GM12878 (cell line): ENCODE measurements around the gene MSL2. TPM values are rescaled to one million over a fixed set of nuclear protein-coding genes. Genes with fewer than 3 reads are reported as not detected.
"Not testable (repeated sequence)": the region's sequence is repeated elsewhere in the genome, so short reads cannot be mapped to it uniquely, and the experiment has no call there.

ENCODE experiments used
- ATAC-seq: fragments of 200-7000 bp; cut with Tn5 transposase; 3 replicates; pipeline ENCODE4 v1.9.1; 2020; ENCODE audit warnings: mild to moderate bottlenecking, moderate library complexity
- BruUV-seq: library from RNA; stranded (reverse); fragments of 400-500 nt; replicated peaks from 2 replicates; lab custom pipeline; 2021; lab: Mats Ljungman, UMichigan
- CTCF ChIA-PET: fragments of 300-600 bp; sonication (Branson Sonifier 250); formaldehyde crosslinking; extraction: SDS; loops from one replicate; lab custom pipeline; 2021; ENCODE audit warnings: inconsistent platforms; lab: Yijun Ruan, JAX
- POLR2A ChIA-PET: fragments of 350-600 bp; formaldehyde crosslinking; extraction: SDS; loops from one replicate; lab custom pipeline; 2021; ENCODE audit warnings: inconsistent platforms; lab: Charles Lee
- RAD21 ChIA-PET: fragments of 300-600 bp; sonication (Branson Sonifier 250); formaldehyde crosslinking; loops from one replicate; lab custom pipeline; 2023; ENCODE audit warnings: antibody characterized with exemption; ENCODE audit not compliant: unreplicated experiment; lab: Charles Lee
- SMC1A ChIA-PET: fragments of 300-600 bp; sonication (Branson Sonifier 250); formaldehyde crosslinking; loops from one replicate; lab custom pipeline; 2023; ENCODE audit not compliant: unreplicated experiment, uncharacterized antibody; lab: Charles Lee
- DNase-seq: peaks from one replicate; pipeline ENCODE4 v3.0.0-alpha.2; 2011; ENCODE audit warnings: low read depth, low spot score
- FAIRE-seq: peaks from 3 replicates; lab custom pipeline; 2011; peaks lifted over from hg19 to GRCh38; lab: Jason Lieb, UNC
- H2AFZ ChIP-seq: 2 replicates; pipeline ENCODE4 v1.6.0; 2011; ENCODE audit warnings: low read depth, low read length, control low read depth; ENCODE audit not compliant: control insufficient read depth
- H3K27ac ChIP-seq: 2 replicates; pipeline ENCODE4 v1.5.1; 2011; ENCODE audit warnings: control low read depth; ENCODE audit not compliant: control insufficient read depth, insufficient read depth
- H3K27me3 ChIP-seq, 2 experiments: replicated peaks in 1 of 2; 2 replicates each; pipeline versions ENCODE4 v1.6.0 to v1.6.1; 2011; ENCODE audit warnings: low read length in 1 of 2; ENCODE audit not compliant: control insufficient read depth in 2 of 2, insufficient read depth in 2 of 2
- H3K36me3 ChIP-seq, 2 experiments: 2 replicates each; pipeline ENCODE4 v1.5.1; 2011; ENCODE audit warnings: low read length in 1 of 2; ENCODE audit not compliant: control insufficient read depth in 2 of 2, insufficient read depth in 2 of 2
- H3K4me1 ChIP-seq: 2 replicates; pipeline ENCODE4 v1.6.1; 2011; ENCODE audit warnings: mild to moderate bottlenecking, low read length, moderate library complexity, mixed read lengths; ENCODE audit not compliant: control insufficient read depth, insufficient read depth
- H3K4me2 ChIP-seq: 2 replicates; pipeline ENCODE4 v1.6.0; 2011; ENCODE audit warnings: control low read depth; ENCODE audit not compliant: control insufficient read depth, insufficient read depth
- H3K4me3 ChIP-seq: fragments of 200-600 bp; sonication (generic); 2 replicates; pipeline ENCODE4 v1.5.1; 2016
- H3K79me2 ChIP-seq: 2 replicates; pipeline ENCODE4 v1.6.0; 2011; ENCODE audit warnings: low read length; ENCODE audit not compliant: control insufficient read depth, insufficient read depth
- H3K9ac ChIP-seq: 2 replicates; pipeline ENCODE4 v1.8.0; 2011; ENCODE audit warnings: low read length, control low read depth, mixed read lengths; ENCODE audit not compliant: control insufficient read depth, insufficient read depth
- H3K9me3 ChIP-seq: replicated peaks from 3 replicates; pipeline ENCODE4 v1.5.1; 2011; ENCODE audit warnings: mild to moderate bottlenecking, low read length; ENCODE audit not compliant: control insufficient read depth, insufficient read depth
- H4K20me1 ChIP-seq: 2 replicates; pipeline ENCODE4 v1.6.0; 2011; ENCODE audit not compliant: control insufficient read depth, insufficient read depth
- IKZF2 ChIP-seq, 2 experiments: fragments of 450-650 bp; IDR thresholded peaks; 2 replicates each; pipeline ENCODE4 v1.6.1; 2017; ENCODE audit warnings: mild to moderate bottlenecking in 2 of 2, moderate library complexity in 2 of 2
- MTA2 ChIP-seq: fragments of 450-650 bp; IDR thresholded peaks from 2 replicates; pipeline ENCODE4 v1.6.1; 2016; ENCODE audit warnings: low read depth, mild to moderate bottlenecking, moderate library complexity
- POU2F2 ChIP-seq: IDR thresholded peaks from 3 replicates; pipeline ENCODE4 v1.6.1; 2011; ENCODE audit warnings: low read depth, mild to moderate bottlenecking, low read length, borderline replicate concordance
- RUNX3 ChIP-seq: IDR thresholded peaks from 2 replicates; pipeline ENCODE4 v1.6.1; 2012; ENCODE audit warnings: low read length, inconsistent platforms
- SMAD1 ChIP-seq: fragments of 450-650 bp; IDR thresholded peaks from 2 replicates; pipeline ENCODE4 v1.6.1; 2018; ENCODE audit warnings: mild to moderate bottlenecking, low read depth; ENCODE audit not compliant: partially characterized antibody
- ZNF24 ChIP-seq: fragments of 450-650 bp; IDR thresholded peaks from 2 replicates; pipeline ENCODE4 v1.6.1; 2017; ENCODE audit warnings: antibody characterized with exemption, mild to moderate bottlenecking
- WGBS: methylation state at CpG from one replicate; pipeline ENCODE4 v1.1.6; 2016; ENCODE audit warnings: low lambda C conversion rate; ENCODE audit not compliant: insufficient replicate concordance, insufficient coverage; ENCODE audit errors: missing lambda C conversion rate; 5-methylcytosine and 5-hydroxymethylcytosine counted together
- in situ Hi-C: fragments of 300-500 bp; cut with MboI; formaldehyde crosslinking; loops from 9 replicates; pipeline ENCODE4 v1.14.3; 2018; ENCODE audit warnings: mixed read lengths
- intact Hi-C: fragments of 100-400 bp; cut with micrococcal nuclease; formaldehyde crosslinking; loops from one replicate; pipeline ENCODE4 v1.14.2; 2022; ENCODE audit not compliant: unreplicated experiment
- polyA plus RNA-seq, 11 experiments: library from polyadenylated mRNA; depleted of rRNA in 4 of 11; unstranded in 6 of 11; stranded (reverse) in 5 of 11; fragments of >200 nt; fragmentation: Nextera tagmentation in 4 of 11; fragmentation: Illumina TruSeq in 1 of 11; extraction: Ambion mirVana in 4 of 11; extraction: Trizol in 1 of 11; gene quantifications; 1 replicate in 1 of 11; 2 replicates in 10 of 11; pipeline versions ENCODE4 v1.2.1 to v1.2.3, GENCODE V29; 2011 to 2016; ENCODE audit warnings: inconsistent platforms in 2 of 11, missing spikeins in 2 of 11, low read depth in 1 of 11
- total RNA-seq, 4 experiments: library from RNA; depleted of rRNA in 3 of 4; stranded (reverse); fragments of >200 nt in 3 of 4; fragmentation: Illumina TruSeq in 1 of 4; extraction: Trizol in 1 of 4; gene quantifications; 2 replicates each; pipeline versions ENCODE4 v1.2.1 to v1.2.3, GENCODE V29; 2013 to 2021

The MSL2 gene
- total and polyA plus RNA-seq, 10 of the 15 experiments (the other 5 are each of a cell fraction or from before 2014, with no cell fraction given), result 3.5 to 31.7 (median 10.5) TPM

GRCh38 chr3:136120373-136121348 is 75.5 kb downstream of the MSL2 start:
- H3K9ac ChIP-seq, result no peak overlapping the region
- no peak overlapping the region for H3K4me3 ChIP-seq
- ATAC-seq (peak; percentile 56), DNase-seq (no peak), FAIRE-seq (no peak)
- no TSS peak for BruUV-seq
- no peaks in the 10 kb centered on the region for H3K9me3 ChIP-seq
- H3K27ac ChIP-seq, result no peak overlapping the region
- no peaks in the 10 kb centered on the region for H3K79me2 ChIP-seq
- ChIA-PET RAD21 (no interaction called here), CTCF (no interaction called here), POLR2A (no interaction called here), SMC1A (interaction anchor here (0.7 kb wide), 1 partner anchor 74 kb away, joined by 3 read pairs; no protein-coding TSS in a partner anchor)
- TF ChIP-seq RUNX3 (peak; percentile 61), MTA2 (0 out of 2 replicates have a peak, but pooled peaks have one; percentile 23), POU2F2 (0 out of 3 replicates have a peak, but pooled peaks have one; percentile 29), IKZF2 (IDR thresholded peaks at IDR 0.05) (0 out of 4 replicates have a peak, but pooled peaks have one; percentile 13 to 15), ZNF24 (no peak), SMAD1 (peak; percentile 85)
- H2AFZ ChIP-seq, result no peak overlapping the region
- peaks cover 0 to 1% of the 10 kb centered on the region in 2 experiments; a peak in 2 of 4 replicates for H3K27me3 ChIP-seq
- H3K4me1 ChIP-seq, result peaks cover 4% of the 10 kb centered on the region
- in situ Hi-C loops (no loop called here), intact Hi-C loops (no loop called here)
- H3K4me2 ChIP-seq, result peak overlapping the region; percentile 55; the same call in 1 of the 2 replicates
- no peaks in the 10 kb centered on the region for H3K36me3 ChIP-seq
- WGBS, result 77% methylated on average over 8 of the region's 8 CpGs
- H4K20me1 ChIP-seq, result no peaks in the 10 kb centered on the region

- H2AFZ ChIP-seq, H4K20me1 ChIP-seq, POLR2A ChIA-PET, H3K79me2 ChIP-seq, RAD21 ChIA-PET, ATAC-seq, CTCF ChIA-PET, FAIRE-seq, H3K9me3 ChIP-seq, H3K27ac ChIP-seq, BruUV-seq, SMC1A ChIA-PET, H3K4me3 ChIP-seq, in situ Hi-C loops, H3K4me1 ChIP-seq, H3K27me3 ChIP-seq, H3K36me3 ChIP-seq, intact Hi-C loops, H3K9ac ChIP-seq, H3K4me2 ChIP-seq, DNase-seq: not testable (repeated sequence)
- 79% methylated on average over 5 of the region's 5 CpGs for WGBS
Measured at GRCh38 chr3:136119783-136120182, 76.4 kb downstream of the MSL2 start.

- POLR2A ChIA-PET, result not testable (repeated sequence)
Measured at GRCh38 chr3:136119332-136119731, 76.8 kb downstream of the MSL2 start.

More at GRCh38 chr3:136119332-136119731, 76.8 kb downstream of the MSL2 start:
- H3K4me2 ChIP-seq, RAD21 ChIA-PET, ATAC-seq, DNase-seq, CTCF ChIA-PET, H3K4me1 ChIP-seq, H3K79me2 ChIP-seq, H4K20me1 ChIP-seq, H3K27me3 ChIP-seq, BruUV-seq, FAIRE-seq, in situ Hi-C loops, H2AFZ ChIP-seq, H3K9me3 ChIP-seq, H3K36me3 ChIP-seq, H3K4me3 ChIP-seq, SMC1A ChIA-PET, H3K27ac ChIP-seq, intact Hi-C loops, H3K9ac ChIP-seq: not testable (repeated sequence)
- 100% methylated on average over 1 of the region's 1 CpG for WGBS
